Prostate gland (tissue), 2 donors: ENCODE results near the gene SLC8A2. TPM values are rescaled to one million over a fixed set of nuclear protein-coding genes. Genes with fewer than 3 reads are reported as not detected.

ENCODE experiments used
- DNase-seq: peaks from one replicate; pipeline ENCODE4 v3.0.0-alpha.2; 2019; ENCODE audit warnings: low spot score
- H3K27ac ChIP-seq, 2 donors: fragments of 200-600 bp; sonication (generic); 2 replicates each; pipeline ENCODE4 v1.5.1; 2017 to 2019
- H3K27me3 ChIP-seq: fragments of 200-600 bp; sonication (generic); replicated peaks from 2 replicates; pipeline ENCODE4 v1.5.1; 2019; ENCODE audit not compliant: insufficient read depth
- H3K36me3 ChIP-seq, 2 donors: fragments of 200-600 bp; sonication (generic); 1 replicate in 1 of 2; 2 replicates in 1 of 2; pipeline versions ENCODE4 v1.5.1 to v1.8.1; 2017 to 2019
- H3K4me1 ChIP-seq: fragments of 200-600 bp; sonication (generic); replicated peaks from 2 replicates; pipeline ENCODE4 v1.5.1; 2019
- H3K4me3 ChIP-seq, 2 donors: fragments of 200-600 bp; sonication (generic); 2 replicates each; pipeline ENCODE4 v1.5.1; 2017 to 2019
- H3K9me3 ChIP-seq: fragments of 200-600 bp; sonication (generic); 2 replicates; pipeline ENCODE4 v1.5.1; 2017
- CTCF ChIP-seq, 4 experiments: fragments of 200-600 bp in 2 of 4; fragments of 450-650 bp in 2 of 4; sonication (generic) in 2 of 4; IDR thresholded peaks; 1 replicate in 3 of 4; 2 replicates in 1 of 4; pipeline ENCODE4 v1.5.1; 2016 to 2019; ENCODE audit warnings: antibody characterized with exemption in 4 of 4, mild to moderate bottlenecking in 2 of 4, moderate library complexity in 2 of 4
- POLR2A ChIP-seq: fragments of 450-650 bp; IDR thresholded peaks from one replicate; pipeline ENCODE4 v1.6.1; 2016; ENCODE audit warnings: antibody characterized with exemption, mild to moderate bottlenecking
- POLR2AphosphoS5 ChIP-seq: sonication (generic); formaldehyde crosslinking; IDR thresholded peaks from one replicate; pipeline ENCODE4 v1.6.1; 2017; ENCODE audit warnings: antibody characterized with exemption
- WGBS: methylation state at CpG from one replicate; pipeline ENCODE4 v1.1.5; 2018; 5-methylcytosine and 5-hydroxymethylcytosine counted together
- intact Hi-C: fragments of 100-400 bp; cut with DNase I; formaldehyde crosslinking; loops from one replicate; pipeline ENCODE4 v1.14.2; 2022
- total RNA-seq, 2 donors: library from RNA; depleted of rRNA; stranded (reverse); fragments of >200 nt; gene quantifications; one replicate each; pipeline ENCODE4 v1.1.0, GENCODE V29; 2016

The SLC8A2 gene
- total RNA-seq, 2 donors from 2014 or later: 1.3 to 7.7 TPM

- Histone ChIP-seq H3K27ac (no peak overlapping the region), H3K9me3 (no peaks in the 10 kb centered on the region), H3K4me1 (no peaks in the 10 kb centered on the region), H3K4me3 (no peak overlapping the region), H3K27me3 (no peaks in the 10 kb centered on the region), H3K36me3 (no peaks in the 10 kb centered on the region)
- no peak for TF ChIP-seq POLR2A
- no peak for TF ChIP-seq POLR2AphosphoS5
- 29% methylated on average over 20 of the region's 22 CpGs for WGBS
- no peak for DNase-seq
- intact Hi-C loops: no loop called here
Measured at GRCh38 chr19:47444388-47444821, 27.3 kb downstream of the SLC8A2 start.

- Histone ChIP-seq H3K27me3 (no peaks in the 10 kb centered on the region), H3K4me3 (no peak overlapping the region), H3K4me1 (no peaks in the 10 kb centered on the region), H3K27ac (no peak overlapping the region), H3K36me3 (no peaks in the 10 kb centered on the region), H3K9me3 (no peaks in the 10 kb centered on the region)
- WGBS: 68% methylated on average over 12 of the region's 12 CpGs
- TF ChIP-seq POLR2AphosphoS5 (no peak), POLR2A (no peak), CTCF (IDR thresholded peaks at IDR 0.05) (no peak)
- DNase-seq: no peak
- intact Hi-C loops: no loop called here
Measured at GRCh38 chr19:47443331-47443730, 28.4 kb downstream of the SLC8A2 start.

GRCh38 chr19:47438793-47439220, 32.9 kb downstream of the SLC8A2 start:
- H3K27ac ChIP-seq: no peak overlapping the region

GRCh38 chr19:47437500-47437899, 34.2 kb downstream of the SLC8A2 start:
- Histone ChIP-seq H3K27me3 (no peaks in the 10 kb centered on the region), H3K36me3 (no peaks in the 10 kb centered on the region), H3K9me3 (no peaks in the 10 kb centered on the region), H3K4me3 (no peak overlapping the region), H3K27ac (no peak overlapping the region), H3K4me1 (no peaks in the 10 kb centered on the region)
- intact Hi-C loops: loop anchor here (2.0 to 10.0 kb wide), 3 partner anchors 80 to 261 kb away; partner anchors contain the start of gene NAPA
- no peak for DNase-seq
- TF ChIP-seq POLR2AphosphoS5 (no peak), POLR2A (no peak), CTCF (IDR thresholded peaks at IDR 0.05) (no peak)
- 45% methylated on average over 12 of the region's 12 CpGs for WGBS

More at GRCh38 chr19:47438793-47439220, 32.9 kb downstream of the SLC8A2 start:
- Histone ChIP-seq H3K36me3 (no peaks in the 10 kb centered on the region), H3K4me3 (no peak overlapping the region), H3K9me3 (no peaks in the 10 kb centered on the region), H3K4me1 (no peaks in the 10 kb centered on the region), H3K27me3 (no peaks in the 10 kb centered on the region)
- 29% methylated on average over 5 of the region's 5 CpGs for WGBS
- intact Hi-C loops: loop anchor here (5.0 to 10.0 kb wide), 2 partner anchors 78 to 156 kb away; partner anchors contain the start of gene NAPA
- TF ChIP-seq POLR2A: no peak
- no peak for TF ChIP-seq POLR2AphosphoS5
- no peak for TF ChIP-seq CTCF (IDR thresholded peaks at IDR 0.05)
- DNase-seq: no peak

GRCh38 chr19:47436712-47437401, 34.8 kb downstream of the SLC8A2 start:
- Histone ChIP-seq H3K27ac (no peak overlapping the region), H3K4me1 (no peaks in the 10 kb centered on the region), H3K36me3 (no peaks in the 10 kb centered on the region), H3K4me3 (no peak overlapping the region), H3K9me3 (no peaks in the 10 kb centered on the region), H3K27me3 (no peaks in the 10 kb centered on the region)
- TF ChIP-seq POLR2A: no peak
- TF ChIP-seq CTCF (IDR thresholded peaks at IDR 0.05): peak; percentile 80 to 97 (median 92)
- TF ChIP-seq POLR2AphosphoS5: peak; percentile 74
- intact Hi-C loops: loop anchor here (2.0 to 10.0 kb wide), 3 partner anchors 80 to 262 kb away; partner anchors contain the start of gene NAPA
- 24% methylated on average over 17 of the region's 17 CpGs for WGBS
- peak; percentile 77 for DNase-seq
